Pulmonary artery endothelial cell (primary cell): ENCODE data around the gene ITGA11. TPM values are rescaled to one million over a fixed set of nuclear protein-coding genes. Genes with fewer than 3 reads are reported as not detected.
"Not testable (repeated sequence)": the region's sequence is repeated elsewhere in the genome, so short reads cannot be mapped to it uniquely, and the experiment has no call there.

Experiments
- DNase-seq: peaks from one replicate; pipeline ENCODE4 v3.0.0-alpha.2; 2011; ENCODE audit warnings: low read depth, low spot score
- total RNA-seq: library from RNA; depleted of rRNA; stranded (reverse); fragments of >200 nt; gene quantifications from 2 replicates; pipeline ENCODE4 v1.2.3, GENCODE V29; 2014

ITGA11 gene
- total RNA-seq, 1 donor from 2014 or later = 0.20 TPM

DNA sequence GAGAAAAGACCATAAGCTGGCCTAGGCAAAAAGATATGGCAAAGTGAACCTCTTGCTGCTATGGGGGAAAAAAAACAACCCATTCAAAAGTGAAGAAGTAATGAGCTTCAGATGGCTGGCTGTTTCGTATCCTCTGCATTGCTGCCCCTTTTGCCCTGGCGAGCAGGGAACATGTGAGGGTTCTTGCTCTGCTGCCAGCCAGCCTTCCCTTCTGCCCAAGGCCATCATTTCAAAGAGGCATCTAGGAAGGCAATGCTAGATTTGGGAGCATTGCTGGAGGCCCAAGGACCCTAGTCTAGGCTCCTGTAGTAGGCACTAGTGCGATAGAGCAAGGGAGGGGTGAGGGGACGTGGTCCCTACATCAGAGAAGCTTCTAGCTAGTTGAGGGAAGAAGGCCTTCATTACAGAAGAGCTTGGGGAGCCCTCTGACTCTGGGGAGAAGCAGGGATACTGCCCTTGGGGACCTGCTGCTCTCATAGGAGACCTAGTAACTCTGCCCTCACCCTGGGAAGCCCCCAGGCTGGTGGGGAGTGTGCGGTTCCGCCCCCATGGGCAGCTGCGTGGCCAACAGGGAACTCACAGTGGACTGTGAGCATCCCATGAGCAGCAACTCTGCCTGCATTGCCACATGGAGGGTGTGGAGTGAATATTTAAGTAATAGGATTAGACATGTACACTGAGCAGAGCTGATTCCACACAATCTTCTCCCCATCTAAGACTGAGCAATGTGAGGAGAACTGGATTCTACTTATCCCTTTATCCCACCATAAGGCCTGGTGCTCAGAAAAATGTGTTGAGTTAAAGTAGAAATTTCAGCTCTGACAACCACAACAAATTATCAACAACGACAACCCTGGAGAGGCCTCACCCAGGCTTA is 21.3 kb downstream of the ITGA11 start:
- no peak for DNase-seq

GRCh38 chr15:68409736-68410370 is 22.1 kb downstream of the ITGA11 start:
- no peak for DNase-seq

DNA sequence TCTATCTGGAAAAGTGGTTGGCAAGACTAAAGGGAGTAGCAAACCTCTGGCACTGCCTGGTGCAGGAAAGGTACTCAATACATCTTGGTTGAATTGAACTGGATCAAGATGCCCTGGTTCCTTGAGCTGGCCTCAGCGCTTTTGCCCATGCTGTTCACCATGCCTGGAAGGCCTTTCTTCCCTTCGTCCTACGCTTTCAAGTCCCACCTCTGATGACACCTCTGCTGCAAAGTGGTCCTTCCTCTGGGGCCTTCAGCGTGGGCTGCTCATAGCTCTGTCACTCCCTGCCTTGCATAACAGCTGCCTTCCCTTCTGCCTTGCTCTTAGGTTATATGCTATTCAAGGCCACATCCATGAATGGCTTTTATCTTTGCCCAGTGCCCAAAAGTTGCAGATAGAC is 23.0 kb downstream of the ITGA11 start:
- DNase-seq = no peak

- no peak for DNase-seq
These were observed 23.8 kb downstream of the ITGA11 start for GRCh38 chr15:68407886-68408881.

GRCh38 chr15:68407141-68407885 is 24.6 kb downstream of the ITGA11 start:
- DNase-seq = no peak

GRCh38 chr15:68405378-68406250 is 26.3 kb downstream of the ITGA11 start:
- DNase-seq = no peak

- DNase-seq = no peak
These were observed 27.7 kb downstream of the ITGA11 start for GRCh38 chr15:68404056-68404798.

DNA sequence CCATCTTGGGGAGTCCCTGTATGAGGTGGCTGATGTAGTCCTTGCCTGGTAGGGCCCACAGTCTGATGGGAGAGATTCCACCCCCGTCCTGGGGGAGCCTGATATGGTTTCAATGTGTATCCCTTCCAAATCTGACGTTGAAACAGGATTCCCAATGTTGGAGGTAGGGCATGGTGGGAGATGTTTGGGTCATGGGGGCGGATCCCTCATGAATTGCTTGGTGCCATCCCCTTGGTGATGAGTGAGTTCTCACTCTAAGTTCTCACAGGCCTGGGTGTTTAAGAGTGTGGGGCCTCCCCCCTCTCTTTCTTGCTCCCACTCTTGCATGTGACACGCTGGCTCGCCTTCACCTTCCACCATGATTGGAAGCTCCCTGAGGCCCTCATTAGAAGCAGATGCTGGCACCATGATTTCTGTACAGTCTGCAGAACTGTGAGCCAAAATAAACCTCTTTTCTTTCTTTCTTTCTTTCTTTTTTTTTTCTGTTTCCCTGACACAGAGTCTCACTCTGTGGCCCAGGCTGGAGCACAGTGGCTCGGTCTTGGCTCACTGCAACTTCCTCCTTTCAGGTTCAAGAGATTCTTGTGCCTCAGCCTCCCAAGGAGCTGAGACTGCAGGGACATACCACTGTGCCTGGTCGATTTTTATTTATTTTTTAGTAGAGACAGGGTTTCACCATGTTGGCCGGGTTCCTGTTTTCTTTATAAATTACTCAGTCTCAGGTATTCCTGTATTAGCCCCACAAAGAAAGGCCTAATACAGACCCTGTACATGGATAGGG is 28.6 kb downstream of the ITGA11 start:
- no peak for DNase-seq

DNA sequence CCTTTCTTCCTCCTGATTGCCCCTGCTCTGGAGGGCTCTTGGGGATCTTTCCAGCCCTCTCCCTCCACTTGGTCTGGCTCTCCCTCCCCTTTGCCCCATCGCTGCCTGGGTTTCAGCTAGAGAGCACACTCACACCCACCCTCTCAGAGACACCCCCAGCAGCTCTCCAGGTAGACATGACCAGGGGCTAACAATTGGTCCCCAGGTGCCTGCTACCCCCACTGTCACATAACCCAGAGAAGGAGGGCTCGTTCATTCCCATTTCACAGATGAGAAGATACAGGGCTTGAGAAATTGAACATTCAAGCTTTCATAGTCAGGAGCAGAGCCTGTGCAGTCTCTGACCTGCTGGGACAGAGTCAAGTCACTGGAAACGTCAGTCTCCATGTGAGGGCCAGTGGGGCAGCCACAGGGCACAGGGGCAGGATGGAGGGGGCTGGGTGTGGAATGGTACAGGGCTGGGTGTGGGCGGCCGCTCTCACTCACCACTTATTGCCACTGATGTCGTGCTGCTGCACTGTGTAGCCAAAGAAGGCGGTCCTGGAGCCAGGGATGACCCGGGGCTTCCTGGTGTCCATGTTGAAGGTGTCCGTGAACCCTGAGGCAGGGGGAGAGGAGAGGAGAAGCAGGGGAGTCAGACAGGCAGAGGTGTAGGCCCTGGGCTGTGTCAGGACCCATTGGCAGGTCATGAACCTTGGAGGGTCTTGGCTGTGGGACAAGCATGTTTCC is 29.4 kb downstream of the ITGA11 start:
- no peak for DNase-seq

GRCh38 chr15:68401496-68402431 is 30.2 kb downstream of the ITGA11 start:
- DNase-seq = no peak

- no peak for DNase-seq
These were observed 31.9 kb downstream of the ITGA11 start for GRCh38 chr15:68400066-68400456.

GRCh38 chr15:68399096-68400065 is 32.6 kb downstream of the ITGA11 start:
- DNase-seq = no peak

GRCh38 chr15:68397999-68398398 is 34.0 kb downstream of the ITGA11 start:
- not testable (repeated sequence) for DNase-seq

- no peak for DNase-seq
These were observed 35.9 kb downstream of the ITGA11 start for GRCh38 chr15:68396068-68396467.

- no peak for DNase-seq
These were observed 40.8 kb downstream of the ITGA11 start for GRCh38 chr15:68391121-68391520.
